ENCODE measurements around the gene BET1L.
A peak's percentile ranks its signal among the peaks of the same experiment; 100 is the strongest.

The BET1L gene

DNA sequence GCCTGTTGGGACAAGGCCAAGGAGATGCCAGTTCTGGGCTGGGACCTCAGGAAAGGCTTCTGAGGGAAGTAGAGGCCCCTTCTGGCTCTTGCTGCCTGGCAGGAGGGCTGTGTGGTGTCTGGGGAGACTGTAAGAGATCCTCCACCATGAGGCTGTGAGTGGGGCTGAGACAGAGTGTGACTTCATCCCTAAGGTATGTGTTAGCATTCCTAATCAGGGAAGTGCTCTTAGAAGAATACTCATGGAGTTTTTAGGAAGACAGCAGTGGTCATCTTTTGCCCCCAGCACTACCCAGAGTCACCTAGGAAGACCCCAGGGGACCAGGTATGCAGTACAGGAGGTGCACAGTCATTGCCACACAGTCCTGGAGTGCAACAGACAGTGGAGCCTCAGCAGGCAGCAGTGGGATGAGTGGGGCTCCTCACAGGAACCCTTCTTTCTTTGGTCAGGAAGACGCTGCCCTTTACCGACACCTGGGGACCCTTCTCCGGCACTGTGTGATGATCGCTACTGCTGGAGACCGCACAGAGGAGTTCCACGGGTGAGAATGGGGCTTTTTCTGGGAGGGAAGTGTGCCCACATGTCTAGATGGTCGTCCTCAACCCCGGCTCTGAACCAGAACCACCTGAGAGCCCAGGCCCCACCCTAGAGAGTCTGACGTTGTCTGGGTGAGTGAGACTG is 3.1 kb upstream of the BET1L start:
- DNase-seq (ENCODE audit: low read depth): peak; percentile 93

DNA sequence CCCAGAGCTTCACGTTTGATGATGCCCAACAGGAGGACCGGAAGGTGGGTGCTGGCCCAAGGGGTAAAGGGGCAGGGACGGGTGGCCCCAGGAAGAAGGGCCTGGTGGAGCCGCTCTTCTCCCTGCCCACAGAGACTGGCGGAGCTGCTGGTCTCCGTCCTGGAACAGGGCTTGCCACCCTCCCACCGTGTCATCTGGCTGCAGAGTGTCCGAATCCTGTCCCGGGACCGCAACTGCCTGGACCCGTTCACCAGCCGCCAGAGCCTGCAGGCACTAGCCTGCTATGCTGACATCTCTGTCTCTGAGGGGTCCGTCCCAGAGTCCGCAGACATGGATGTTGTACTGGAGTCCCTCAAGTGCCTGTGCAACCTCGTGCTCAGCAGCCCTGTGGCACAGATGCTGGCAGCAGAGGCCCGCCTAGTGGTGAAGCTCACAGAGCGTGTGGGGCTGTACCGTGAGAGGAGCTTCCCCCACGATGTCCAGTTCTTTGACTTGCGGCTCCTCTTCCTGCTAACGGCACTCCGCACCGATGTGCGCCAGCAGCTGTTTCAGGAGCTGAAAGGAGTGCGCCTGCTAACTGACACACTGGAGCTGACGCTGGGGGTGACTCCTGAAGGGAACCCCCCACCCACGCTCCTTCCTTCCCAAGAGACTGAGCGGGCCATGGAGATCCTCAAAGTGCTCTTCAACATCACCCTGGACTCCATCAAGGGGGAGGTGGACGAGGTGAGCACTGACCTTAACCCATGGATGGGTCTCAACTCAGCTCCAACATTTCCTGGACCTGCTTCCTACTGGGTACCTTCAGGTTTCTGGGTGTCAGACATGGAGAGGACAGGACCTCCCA is 2.3 kb upstream of the BET1L start:
- DNase-seq (ENCODE audit: low read depth): peak; percentile 37

DNA sequence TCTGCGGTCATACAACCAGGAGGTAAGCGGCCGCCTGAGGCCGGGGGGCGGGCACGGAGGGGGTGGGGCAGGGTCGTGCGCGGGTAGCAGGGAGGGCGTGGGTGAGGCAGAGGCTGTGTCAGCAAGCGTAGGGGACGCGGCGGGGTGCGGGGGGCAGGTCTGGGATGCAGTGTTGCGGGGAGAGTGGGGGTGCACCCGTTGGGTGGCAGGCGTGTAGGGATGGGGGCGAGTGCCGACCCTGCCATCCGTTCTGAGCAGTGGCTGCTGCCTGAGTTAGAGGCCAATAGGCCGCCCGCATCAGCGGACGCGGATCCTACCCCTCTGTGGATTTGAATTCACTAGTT is 1.7 kb upstream of the BET1L start:
- DNase-seq (ENCODE audit: low read depth): no peak

DNA sequence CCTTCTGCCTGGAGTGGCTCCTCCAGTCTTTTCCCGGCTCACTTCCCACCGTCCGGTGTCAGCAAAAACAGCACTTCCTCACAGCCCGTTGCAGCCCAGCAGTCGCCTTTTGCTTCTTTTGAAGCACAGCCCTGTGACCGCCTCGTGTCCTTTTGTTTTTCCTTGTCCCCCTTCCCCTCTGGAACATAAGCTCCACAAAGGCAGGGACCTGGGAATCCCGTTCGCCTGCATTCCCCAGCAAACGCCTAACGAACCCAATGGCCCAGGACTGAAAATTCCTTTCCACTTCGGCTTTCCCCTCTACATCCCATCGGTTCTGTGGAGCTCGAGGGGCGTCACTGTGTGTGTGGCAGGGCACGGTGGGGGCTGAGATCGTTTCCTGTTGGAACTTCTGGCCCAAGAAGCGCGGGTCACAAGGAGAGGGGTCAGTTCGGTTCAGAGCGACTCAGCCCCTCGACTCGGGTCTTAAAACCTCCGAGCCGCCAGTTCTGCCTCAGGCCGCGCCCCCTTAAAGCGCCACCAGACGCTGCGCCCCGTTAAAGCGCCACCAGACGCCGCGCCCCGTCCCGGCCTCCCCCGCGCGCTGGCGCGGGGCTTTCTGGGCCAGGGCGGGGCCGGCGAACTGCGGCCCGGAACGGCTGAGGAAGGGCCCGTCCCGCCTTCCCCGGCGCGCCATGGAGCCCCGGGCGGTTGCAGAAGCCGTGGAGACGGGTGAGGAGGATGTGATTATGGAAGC is 1.1 kb upstream of the BET1L start:
- DNase-seq (ENCODE audit: low read depth): peak; percentile 79

DNA sequence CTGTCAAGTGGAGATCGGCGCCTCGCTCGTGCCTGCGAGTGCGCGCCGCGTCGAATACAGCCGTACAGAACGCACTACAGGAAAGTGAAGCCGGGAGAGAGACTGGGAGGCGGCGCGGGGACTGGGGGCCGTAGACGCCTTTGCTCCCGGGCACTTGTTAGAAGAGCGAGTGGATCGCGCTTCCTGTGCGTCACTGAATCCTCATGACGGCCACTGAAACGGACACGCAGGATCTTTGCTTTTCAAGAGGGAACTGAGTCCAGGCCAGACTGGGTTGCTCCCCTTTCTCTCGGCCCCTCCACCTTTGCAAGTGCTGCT is 623 bp upstream of the BET1L start:
- DNase-seq (ENCODE audit: low read depth): peak; percentile 73

DNA sequence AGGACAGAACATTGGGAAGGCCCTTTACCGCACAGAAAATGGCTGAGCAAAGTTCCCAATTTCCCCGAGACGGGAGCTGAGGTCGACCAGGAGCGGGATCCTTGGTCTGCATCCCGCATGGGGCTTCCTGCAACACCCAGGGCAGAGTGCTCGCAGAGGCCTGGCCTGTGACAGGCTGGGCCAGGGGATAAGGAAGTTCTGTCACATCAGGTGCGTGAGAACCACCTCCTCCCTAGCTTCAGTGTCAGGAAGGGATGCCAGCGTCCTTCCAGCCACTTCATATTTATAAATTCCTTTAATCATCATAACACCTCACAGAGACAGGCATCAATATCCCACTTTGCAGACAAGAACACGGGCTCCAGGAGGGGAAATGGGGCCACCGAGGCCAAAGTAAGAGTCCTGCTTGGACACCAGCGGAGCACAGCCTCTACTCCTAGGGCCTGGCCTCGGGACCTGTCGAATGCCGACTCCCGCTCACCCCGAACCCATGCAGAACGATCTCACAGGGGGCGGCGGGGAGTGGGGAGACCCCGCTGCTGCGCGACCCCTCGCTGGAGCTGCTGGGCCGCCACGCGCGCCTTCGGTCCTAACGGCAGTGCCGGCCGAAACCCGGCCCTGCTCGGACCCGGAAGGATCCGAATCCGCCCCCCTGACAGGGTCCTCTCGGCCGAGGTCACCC is 532 bp downstream of the BET1L start:
- DNase-seq (ENCODE audit: low read depth): peak; percentile 48

DNA sequence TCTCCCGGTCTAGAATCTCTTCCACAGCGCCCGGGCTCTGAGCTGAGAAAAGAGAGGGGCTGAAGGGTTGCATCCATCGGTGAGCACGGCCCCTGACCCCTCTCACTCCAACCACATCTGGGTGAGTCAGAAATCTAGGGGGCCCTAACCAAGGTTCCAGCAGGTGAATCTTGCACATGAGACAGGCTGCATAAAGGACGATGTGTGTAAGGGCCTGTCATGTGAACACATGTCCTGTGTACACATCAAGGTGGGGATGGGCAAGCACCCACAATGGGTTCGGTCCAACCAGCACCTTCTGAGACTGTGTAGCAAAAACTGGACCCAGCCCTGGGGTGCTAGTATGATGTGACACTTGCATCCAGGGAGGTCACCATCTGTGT is 1.2 kb downstream of the BET1L start:
- DNase-seq (ENCODE audit: low read depth): no peak

DNA sequence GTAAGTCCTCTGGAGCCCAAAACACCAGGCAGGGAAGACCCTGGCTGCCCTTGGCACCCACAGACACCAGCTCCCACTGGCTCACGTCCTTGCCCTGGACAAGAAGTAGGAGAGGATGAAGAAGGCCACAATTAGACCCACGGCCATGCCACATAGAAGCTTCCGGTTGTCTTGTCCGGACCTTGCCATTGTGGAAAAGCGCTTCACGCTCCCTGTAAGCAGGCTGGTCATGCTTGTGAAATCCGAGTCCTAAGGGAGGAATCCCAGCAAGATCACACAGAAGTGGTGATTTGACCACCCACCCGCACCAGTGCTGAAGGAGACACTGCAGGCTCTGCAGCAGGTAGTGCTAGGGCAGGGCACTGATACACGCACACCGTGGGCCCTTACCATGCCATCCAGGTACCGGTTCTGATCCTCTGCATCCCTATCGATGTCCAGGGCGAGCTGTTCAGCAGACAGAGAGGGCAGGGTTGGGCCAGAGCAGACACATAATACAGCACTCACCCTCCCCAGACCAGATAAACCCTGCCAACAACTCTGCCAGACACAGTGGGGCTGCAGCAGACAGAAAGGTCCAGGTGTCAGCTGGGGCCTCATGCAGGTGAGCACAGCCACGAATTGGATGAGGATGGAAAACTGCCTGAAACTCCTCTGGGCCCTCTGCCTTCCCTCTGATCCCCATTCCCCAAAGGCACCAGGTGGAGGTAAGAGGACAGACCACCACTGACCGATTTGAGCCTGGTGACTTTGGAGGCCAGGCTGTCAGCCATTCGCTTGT is 1.8 kb downstream of the BET1L start:
- no peak for DNase-seq (ENCODE audit: low read depth)

DNA sequence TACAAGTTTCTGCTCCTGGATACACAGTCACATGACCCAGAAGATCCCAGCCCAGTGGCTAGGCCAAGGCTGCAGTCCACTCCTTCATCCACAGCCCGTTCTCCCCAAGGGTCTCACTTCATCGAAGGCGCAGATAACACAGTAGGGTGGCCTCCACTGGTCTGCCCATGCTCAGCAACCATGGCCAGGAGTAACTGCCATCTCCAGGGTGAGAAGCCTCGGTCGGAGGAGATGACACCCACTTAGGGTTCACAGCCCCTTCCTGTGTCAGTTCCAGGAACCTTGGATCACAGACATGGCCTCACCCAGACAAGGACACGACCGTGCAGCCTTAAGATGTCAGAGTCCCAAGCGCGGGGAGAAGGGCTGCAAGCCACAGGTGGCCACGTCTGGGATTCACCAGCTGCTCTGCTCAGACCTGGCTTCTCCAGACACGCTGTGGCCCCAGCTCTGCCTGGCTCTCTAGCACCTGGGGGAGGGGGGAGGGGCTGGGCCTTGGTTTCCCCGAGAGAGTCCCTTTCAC is 2.6 kb downstream of the BET1L start:
- DNase-seq (ENCODE audit: low read depth): no peak

DNA sequence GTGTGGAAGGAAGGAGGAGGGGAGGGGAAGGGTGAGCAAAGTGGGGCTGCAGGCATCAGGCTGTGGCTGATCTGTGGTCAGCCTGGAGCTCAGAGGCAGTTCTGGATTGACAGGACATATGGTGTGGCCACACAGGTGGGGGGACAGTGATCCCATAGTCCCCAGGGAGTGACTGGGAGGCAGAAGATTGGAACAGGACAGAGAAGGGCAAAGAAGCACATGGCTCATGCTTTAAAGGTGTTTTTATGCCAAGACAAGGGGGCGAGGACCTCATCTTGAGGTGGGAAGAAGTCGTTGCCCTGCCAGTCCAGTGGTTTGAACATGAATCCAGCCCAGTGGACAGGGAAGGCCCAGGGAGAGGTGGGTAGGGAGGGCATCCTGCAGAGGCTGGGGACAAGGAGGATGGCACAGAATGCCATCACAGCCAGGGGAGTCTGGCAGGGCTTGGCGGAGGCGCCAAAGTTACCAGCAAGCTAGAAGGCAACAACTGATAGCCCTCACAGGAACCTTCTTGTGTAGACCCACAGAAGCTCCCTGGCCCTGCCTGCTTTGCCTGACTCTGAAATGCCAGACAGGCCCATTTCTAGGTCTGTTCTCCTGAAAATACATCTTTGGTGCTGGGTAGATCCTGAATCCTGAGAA is 3.1 kb downstream of the BET1L start:
- DNase-seq (ENCODE audit: low read depth): no peak

DNA sequence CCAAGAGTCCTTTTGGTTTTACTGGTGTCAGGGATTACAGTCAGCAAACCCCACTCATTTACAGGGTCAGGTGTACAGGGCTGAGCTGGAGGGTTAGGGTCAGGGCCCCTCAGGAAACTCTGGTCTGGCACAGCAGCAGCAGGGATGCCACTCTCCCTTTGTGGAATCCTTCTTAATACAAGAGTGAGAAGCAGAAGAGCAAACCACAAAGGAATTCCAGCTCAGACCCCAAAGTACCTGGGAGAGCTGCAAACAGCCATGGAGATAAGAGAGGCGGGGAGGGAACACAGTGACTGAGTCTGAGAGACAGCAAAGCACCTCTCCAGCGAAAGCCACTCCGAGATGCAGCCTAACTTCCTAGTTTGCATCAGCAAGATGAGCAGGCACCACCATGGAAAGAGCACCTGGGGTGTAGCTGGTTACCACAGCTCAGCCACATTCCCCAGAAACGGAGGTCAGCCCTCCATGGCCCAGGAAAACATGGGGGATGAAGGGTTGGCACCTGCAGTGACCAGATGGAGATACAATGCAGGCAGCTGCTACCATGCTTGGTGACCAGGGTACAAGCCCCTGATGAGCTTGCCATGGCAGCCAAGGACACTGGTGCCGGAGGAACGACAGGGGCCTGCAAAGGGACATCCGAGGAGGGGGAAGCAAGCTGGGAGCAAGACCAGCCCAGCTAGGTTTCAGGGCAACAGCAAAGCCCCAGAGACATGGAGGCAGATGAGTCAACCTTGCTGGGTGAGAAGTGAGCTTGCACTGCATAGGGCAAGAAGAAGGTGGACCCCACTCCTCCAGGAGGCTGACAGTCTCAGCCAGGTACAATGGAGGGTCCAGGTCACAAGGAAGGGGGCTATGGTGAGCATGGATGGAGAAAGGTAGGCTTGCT is 3.9 kb downstream of the BET1L start:
- no peak for DNase-seq (ENCODE audit: low read depth)

DNA sequence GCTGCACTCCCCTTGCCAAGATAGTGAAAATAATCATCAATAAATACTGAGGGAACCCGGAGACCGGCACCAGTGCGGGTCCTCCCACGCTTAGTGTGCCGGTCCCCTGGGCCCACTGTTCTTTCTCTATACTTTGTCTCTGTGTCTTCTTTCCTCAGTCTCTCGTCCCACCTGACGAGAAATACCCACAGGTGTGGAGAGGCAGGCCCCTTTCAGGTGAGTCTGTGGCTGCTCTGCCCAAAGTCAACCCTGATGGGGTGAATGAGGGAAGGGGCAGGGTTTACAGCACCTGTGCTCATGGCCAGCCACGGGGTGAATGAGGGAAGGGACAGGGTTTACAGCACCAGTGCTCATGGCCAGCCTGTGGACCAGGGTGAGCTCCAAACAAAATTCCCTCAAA is 4.7 kb downstream of the BET1L start:
- DNase-seq (ENCODE audit: low read depth): no peak

DNA sequence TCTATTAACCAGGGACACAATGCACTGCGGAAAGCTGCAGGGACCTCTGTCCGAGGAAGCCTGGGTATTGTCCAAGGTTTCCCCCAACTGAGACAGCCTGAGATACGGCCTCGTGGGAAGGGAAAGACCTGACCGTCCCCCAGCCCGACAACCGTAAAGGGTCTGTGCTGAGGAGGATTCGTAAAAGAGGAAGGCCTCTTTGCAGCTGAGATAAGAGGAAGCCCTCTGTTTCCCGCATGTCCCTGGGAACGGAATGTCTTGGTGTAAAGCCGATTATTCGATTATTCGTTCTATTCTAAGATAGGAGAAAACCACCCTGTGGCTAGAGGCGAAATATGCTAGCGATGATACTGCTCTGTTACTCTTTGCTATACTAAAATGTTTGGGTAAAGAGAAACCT is 5.2 kb downstream of the BET1L start:
- no peak for DNase-seq (ENCODE audit: low read depth)

DNA sequence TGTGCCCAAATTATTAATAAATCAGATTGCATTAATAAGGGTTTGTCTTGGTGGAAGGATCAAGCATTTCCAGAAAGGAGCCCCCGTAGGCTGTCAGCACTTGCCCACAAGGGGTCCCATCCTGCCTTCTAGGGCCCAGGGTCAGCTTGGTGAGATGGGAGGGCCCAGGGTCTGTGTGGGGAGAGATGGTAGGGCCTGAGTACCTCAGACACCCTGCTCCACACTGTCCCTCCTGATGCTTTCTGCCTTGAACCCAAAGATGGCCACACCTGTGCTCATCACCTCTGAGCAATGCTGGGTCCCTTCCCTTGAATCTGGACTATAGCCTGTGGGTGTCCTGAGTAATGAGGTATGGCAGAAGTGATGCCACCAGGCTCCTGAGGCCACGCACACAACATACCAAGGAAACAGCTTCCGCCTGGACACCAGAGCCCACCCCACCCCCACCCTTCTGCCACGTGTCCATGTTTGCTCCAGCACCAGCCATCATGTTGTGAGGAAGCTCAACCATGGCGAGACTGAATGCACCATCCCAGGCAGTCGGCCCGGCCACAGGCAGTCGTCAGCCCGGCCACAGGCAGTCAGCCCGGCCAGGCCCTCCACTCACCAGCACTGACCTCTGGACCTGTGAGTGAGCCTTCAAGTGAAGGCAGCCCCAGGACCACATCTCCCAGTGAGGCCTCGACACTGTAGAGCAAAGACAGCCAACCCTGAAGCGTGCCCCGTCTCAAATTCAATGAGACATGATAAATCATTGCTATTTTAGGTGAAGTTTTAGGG is 6.8 kb downstream of the BET1L start:
- no peak for DNase-seq (ENCODE audit: low read depth)

DNA sequence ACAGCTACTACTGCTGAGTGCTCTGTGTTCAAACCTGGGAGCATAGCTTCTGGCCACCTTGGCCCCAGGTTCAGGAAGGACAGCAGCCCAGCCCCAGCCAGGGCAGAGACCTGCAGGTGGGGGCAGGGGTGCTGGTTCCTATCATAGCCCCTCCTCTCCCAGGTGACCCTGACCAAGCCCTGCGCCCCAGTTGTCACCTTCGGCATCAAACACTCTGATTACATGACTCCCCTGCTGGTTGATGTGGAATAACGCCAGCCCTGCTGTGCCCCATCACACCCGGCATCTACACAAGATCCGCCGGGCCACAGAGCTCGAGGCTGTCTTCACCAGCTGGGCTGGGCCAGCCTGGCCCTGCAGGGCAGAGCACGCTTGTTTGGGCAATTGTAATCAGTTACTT is 7.4 kb downstream of the BET1L start:
- DNase-seq (ENCODE audit: low read depth): no peak

DNA sequence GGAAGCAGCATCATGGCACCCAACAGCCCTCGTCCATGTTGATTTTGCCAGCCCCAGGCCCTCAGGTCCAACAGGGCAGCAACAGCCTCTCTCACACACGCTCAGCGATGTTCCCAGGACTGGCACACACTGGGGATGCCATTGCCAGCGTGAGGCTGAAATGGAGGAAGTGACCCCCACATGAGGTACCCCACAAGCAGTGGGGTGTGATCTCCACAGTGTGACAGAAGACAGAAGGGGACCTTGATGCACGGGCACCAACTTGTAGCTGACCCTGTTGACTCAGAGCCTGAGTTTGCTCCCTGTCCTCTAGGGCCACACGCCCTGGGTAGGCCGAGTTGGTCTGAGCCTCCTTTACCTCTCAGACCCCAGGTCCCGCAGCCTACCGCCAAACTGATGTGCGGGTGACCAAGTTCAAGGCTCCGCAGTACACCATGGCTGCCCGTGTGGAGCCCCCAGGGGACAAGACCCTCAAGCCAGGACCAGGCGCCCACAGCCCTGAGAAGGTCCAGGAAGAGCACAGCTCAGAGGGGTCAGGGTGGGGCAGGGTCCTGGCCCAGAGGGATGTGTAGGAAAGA is 8.1 kb downstream of the BET1L start:
- DNase-seq (ENCODE audit: low read depth): no peak

DNA sequence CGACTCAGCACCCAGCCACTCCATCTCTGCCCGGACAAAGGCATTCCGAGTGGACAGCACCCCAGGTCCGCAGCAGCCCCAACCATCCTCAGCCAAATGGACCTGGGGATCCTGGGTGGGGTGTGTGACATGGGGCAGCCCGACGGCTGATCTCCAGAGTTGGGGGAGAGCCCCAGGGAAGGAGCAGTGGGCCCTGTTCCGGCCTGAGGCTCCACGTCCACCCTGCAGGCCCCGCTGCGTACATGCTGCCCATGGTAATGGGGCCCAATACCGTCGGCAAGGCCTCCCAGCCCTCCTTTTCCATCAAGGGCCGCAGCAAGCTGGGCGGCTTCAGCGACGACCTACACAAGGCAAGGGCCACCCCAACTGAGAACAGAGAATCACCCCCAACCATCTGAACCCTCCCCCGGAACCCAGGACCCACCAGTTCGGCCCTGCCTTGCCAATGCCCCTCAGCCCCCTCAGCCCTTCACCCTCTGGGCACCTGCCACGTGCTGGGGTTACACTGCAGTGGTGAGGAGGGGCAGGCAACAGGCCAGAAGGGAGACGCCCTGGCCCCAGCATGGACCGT is 8.9 kb downstream of the BET1L start:
- DNase-seq (ENCODE audit: low read depth): no peak

DNA sequence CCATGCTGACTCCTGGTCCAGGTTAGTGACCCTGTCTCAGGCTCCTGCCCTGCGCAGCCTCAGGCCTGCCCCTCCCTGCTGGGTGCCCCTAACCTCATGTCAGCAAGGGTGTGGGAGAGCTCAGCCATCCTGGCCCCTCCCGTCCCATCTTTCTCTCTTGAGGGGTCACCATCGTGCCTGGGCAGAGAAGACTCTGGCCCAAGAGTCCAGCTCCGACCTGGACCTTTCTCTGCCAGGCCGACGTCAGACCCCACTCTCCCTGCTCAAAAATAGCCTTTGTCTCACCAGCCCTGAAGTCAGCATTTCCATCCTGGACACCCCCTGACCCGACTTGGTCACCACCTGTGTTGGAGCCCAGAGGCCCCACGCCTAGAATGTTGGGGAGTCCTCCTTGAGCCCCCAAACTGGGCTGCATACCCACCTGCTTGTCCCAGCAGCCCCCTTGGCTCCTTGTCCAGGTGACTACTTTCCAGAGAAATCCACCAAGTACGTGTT is 9.4 kb downstream of the BET1L start:
- DNase-seq (ENCODE audit: low read depth): no peak
